Measurements from ENCODE around the gene PDE4D.

- TF ChIP-seq CTCF (IDR thresholded peaks at IDR 0.05; ENCODE audit: extremely low read depth in 1 of 2, insufficient read depth in 1 of 2, low read depth in 1 of 2, low read length in 2 of 2) = no peak
- TF ChIP-seq JUN (IDR thresholded peaks at IDR 0.05; ENCODE audit: borderline replicate concordance, insufficient read depth, insufficient read length, low read depth) = no peak
- peak; percentile 31 for TF ChIP-seq EZH2 (IDR thresholded peaks at IDR 0.05; ENCODE audit: borderline replicate concordance, low read depth, low read length, severe bottlenecking)
- TF ChIP-seq POLR2A (IDR thresholded peaks at IDR 0.05; ENCODE audit: low read depth, low read length) = no peak
- TF ChIP-seq POLR2AphosphoS5 (IDR thresholded peaks at IDR 0.05; ENCODE audit: insufficient read depth, low read depth, low read length) = no peak
- TF ChIP-seq, protein P1, sequence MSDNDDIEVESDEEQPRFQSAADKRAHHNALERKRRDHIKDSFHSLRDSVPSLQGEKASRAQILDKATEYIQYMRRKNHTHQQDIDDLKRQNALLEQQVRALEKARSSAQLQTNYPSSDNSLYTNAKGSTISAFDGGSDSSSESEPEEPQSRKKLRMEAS (IDR thresholded peaks at IDR 0.05; ENCODE audit: insufficient read depth, insufficient read length) = no peak
These were observed 1.4 kb downstream of the PDE4D start for GRCh38 chr5:59891962-59892643.

Data from endothelial cell of umbilical vein (primary cell).